Measurements from ENCODE around the gene RAMACL. TPM values are rescaled to one million over a fixed set of nuclear protein-coding genes. Genes with fewer than 3 reads are reported as not detected.
"Not testable (repeated sequence)": the region's sequence is repeated elsewhere in the genome, so short reads cannot be mapped to it uniquely, and the experiment has no call there.

RAMACL gene
- total RNA-seq: 1 to 10 TPM in 2 of 6 experiments, under 1 TPM in 4; 0.19 to 1.4 (median 0.65) TPM
- long read RNA-seq: 0 reads

- DNase-seq: no peak
- Histone ChIP-seq H3K27me3 (no peaks in the 10 kb centered on the region), H3K36me3 (no peaks in the 10 kb centered on the region), H3K4me3 (no peak within 1 kb of the TSS), H3K4me1 (peaks cover 0 to 6% (median 0%) of the 10 kb centered on the region in 4 donors), H3K27ac (no peak within 1 kb of the TSS), H3K9me3 (no peaks in the 10 kb centered on the region)
- ATAC-seq: peak; percentile 57 to 76 (median 68)
- intact Hi-C loops (cut with DNase I): no loop called here
- 96% methylated on average over 9 of the region's 9 CpGs for WGBS (ENCODE audit: insufficient coverage, low coverage, low lambda C conversion rate, missing lambda C conversion rate)
- TF ChIP-seq POLR2A (IDR thresholded peaks at IDR 0.05) (no peak), CTCF (IDR thresholded peaks at IDR 0.05) (no peak)
Measured at GRCh38 chr6:166586424-166587156, at the start of gene RAMACL. RAMACL (minus strand) TSS chr6:166586678; CDS start chr6:166586477, 201 bp downstream.

DNA sequence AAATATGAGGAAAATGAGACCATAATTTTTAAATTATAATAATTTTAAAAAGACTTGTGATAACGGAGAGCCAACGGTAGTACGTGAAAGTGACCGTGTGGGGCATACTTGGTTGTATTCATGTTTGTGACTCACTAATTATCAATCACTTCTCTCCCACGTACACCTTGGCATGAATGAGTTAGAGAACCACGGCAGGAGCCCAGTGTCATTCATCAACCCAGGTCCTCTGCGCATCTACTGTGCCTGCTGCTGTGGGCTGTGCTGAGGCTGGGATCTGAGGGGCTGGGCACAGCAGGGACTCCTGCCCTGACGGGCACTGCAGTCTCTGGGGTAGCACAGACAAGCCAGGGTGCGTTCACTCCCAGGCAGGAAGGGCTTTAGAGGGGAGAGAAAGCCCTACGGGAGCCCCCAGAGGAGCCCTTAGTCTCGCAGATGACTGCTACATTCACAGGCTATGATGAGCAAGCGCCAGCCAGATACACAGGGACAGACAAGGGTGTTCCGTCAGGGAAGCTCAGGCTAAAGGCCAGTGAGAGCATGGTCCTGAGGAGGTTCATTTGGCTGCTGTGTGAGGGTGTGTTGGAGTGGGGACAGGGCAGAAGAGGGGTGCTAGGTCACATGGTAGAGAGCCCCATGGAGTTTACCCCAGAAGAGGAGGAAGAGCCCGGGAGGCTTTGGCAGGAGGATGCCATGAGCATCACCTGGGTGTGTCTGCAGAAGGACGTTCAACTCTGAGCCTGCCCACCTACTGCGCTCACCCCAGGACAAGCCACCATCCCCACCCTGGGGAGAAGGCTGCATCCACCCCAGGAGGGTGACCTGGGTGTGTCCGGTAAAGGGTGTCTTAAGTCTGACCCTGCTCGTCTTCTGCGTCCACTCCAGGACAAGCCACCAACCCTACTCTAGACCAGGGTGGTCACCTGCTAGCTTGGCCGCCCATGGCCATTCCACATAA lies 48.8 kb upstream of the RAMACL start:
- Histone ChIP-seq H3K27me3 (no peaks in the 10 kb centered on the region), H3K4me1 (no peaks in the 10 kb centered on the region), H3K4me3 (no peak overlapping the region), H3K9me3 (no peaks in the 10 kb centered on the region), H3K27ac (no peak overlapping the region), H3K36me3 (no peaks in the 10 kb centered on the region)
- no peak for ATAC-seq
- peak in 1 of 3 donors; percentile 29 for DNase-seq
- TF ChIP-seq POLR2A (IDR thresholded peaks at IDR 0.05) (no peak), CTCF (IDR thresholded peaks at IDR 0.05) (no peak)
- 85% methylated on average over 10 of the region's 20 CpGs for WGBS (ENCODE audit: insufficient coverage, low coverage, low lambda C conversion rate, missing lambda C conversion rate)
- intact Hi-C loops (cut with DNase I): no loop called here

GRCh38 chr6:166634581-166634980 lies 48.1 kb upstream of the RAMACL start:
- H3K27me3 ChIP-seq; H3K4me1 ChIP-seq; H3K4me3 ChIP-seq; intact Hi-C loops (cut with DNase I); H3K36me3 ChIP-seq; H3K9me3 ChIP-seq; ATAC-seq; H3K27ac ChIP-seq: not testable (repeated sequence)
- DNase-seq: peak in 1 of 3 donors; percentile 12
- WGBS (ENCODE audit: insufficient coverage, low coverage, low lambda C conversion rate, missing lambda C conversion rate): 62% methylated on average over 3 of the region's 4 CpGs

DNA sequence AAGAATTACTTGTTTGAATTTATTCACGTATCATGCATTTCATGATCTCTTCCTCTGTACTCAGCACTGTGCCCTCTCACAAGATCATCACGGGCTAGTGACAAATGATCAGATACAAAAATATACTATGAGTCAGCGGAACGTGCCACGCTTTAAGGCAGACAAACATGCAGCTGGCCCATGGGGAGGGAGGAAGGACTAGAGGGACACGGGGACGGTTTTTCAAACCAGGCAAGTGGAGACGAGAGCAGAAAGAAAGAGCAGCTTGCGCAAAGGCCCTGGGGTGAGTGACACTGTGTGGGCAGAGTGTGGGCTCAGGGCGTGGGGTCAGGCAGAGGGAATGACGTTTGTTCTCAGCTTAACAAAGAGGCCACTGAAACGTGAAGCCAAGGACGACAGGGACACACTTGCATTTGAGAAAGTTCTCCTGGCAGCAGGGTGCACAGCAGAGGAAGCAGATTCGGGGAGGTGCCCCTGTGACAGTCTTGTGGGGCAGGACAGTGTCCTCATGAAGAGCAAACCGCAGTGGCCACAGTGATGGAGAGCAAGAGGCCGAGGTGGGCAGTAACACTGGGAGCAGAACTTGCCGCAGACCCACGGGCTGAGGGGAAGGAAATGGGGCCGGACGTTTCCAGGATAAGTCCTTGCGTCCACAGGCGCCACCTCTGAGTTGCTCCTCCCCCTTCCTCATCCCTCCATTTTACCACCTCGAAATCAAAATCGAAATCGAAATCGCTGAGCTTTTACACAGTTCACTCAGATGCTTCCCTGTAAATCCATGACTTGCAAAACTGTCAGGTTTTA lies 47.5 kb upstream of the RAMACL start:
- peak overlapping the region in 1 of 3 donors; percentile 26 for H3K27ac ChIP-seq
- H3K4me1 ChIP-seq: peaks cover 0 to under 1% (median 0%) of the 10 kb centered on the region in 4 donors
- intact Hi-C loops (cut with DNase I): no loop called here
- no peaks in the 10 kb centered on the region for H3K27me3 ChIP-seq
- WGBS (ENCODE audit: insufficient coverage, low coverage, low lambda C conversion rate, missing lambda C conversion rate): 64% methylated on average over 23 of the region's 26 CpGs
- no peaks in the 10 kb centered on the region for H3K36me3 ChIP-seq
- H3K9me3 ChIP-seq: no peaks in the 10 kb centered on the region
- no peak overlapping the region for H3K4me3 ChIP-seq
- ATAC-seq: peak; percentile 65 to 71 (median 69)
- peak in 1 of 3 donors; percentile 44 for DNase-seq
- TF ChIP-seq POLR2A (IDR thresholded peaks at IDR 0.05): no peak
- TF ChIP-seq CTCF (IDR thresholded peaks at IDR 0.05): no peak
